NCI-H774 (cell line): ENCODE data around the gene APOA5.

Source experiments
- DNase-seq: peaks from one replicate; lab custom pipeline; 2025; lab: John Stamatoyannopoulos, UW

Gene APOA5

GRCh38 chr11:116797816-116798215 lies 6.1 kb upstream of the APOA5 start:
- no peak for DNase-seq

- DNase-seq = no peak
Measured at GRCh38 chr11:116796548-116796947, 4.9 kb upstream of the APOA5 start.

- DNase-seq = no peak
Measured at GRCh38 chr11:116794851-116795250, 3.2 kb upstream of the APOA5 start.

GRCh38 chr11:116793772-116794097 lies 2.1 kb upstream of the APOA5 start:
- no peak for DNase-seq

GRCh38 chr11:116792869-116793771 lies 1.4 kb upstream of the APOA5 start:
- no peak for DNase-seq

GRCh38 chr11:116792144-116792868 lies 627 bp upstream of the APOA5 start:
- no peak for DNase-seq

GRCh38 chr11:116791002-116791812 lies 472 bp downstream of the APOA5 start:
- DNase-seq = peak; percentile 74

- no peak for DNase-seq
Measured at GRCh38 chr11:116790167-116791001, 1.3 kb downstream of the APOA5 start.

- DNase-seq = no peak
Measured at GRCh38 chr11:116788975-116789374, 2.7 kb downstream of the APOA5 start.

- DNase-seq = no peak
Measured at GRCh38 chr11:116788534-116788933, 3.1 kb downstream of the APOA5 start.

GRCh38 chr11:116787786-116788486 lies 3.7 kb downstream of the APOA5 start, which contains the start of gene ZPR1:
Gene ZPR1, minus strand, starts transcription at chr11:116788023. Its CDS starts 33 bp downstream, at chr11:116787990.
- peak; percentile 77 for DNase-seq

- DNase-seq = no peak
Measured at GRCh38 chr11:116787436-116787785, 4.3 kb downstream of the APOA5 start.

GRCh38 chr11:116786966-116787365 lies 4.7 kb downstream of the APOA5 start:
- no peak for DNase-seq

- no peak for DNase-seq
Measured at GRCh38 chr11:116786326-116786725, 5.4 kb downstream of the APOA5 start.

GRCh38 chr11:116782728-116783127 lies 9.0 kb downstream of the APOA5 start:
- no peak for DNase-seq

- DNase-seq = no peak
Measured at GRCh38 chr11:116778556-116778955, 13.1 kb downstream of the APOA5 start.

GRCh38 chr11:116777056-116777455 lies 14.6 kb downstream of the APOA5 start:
- DNase-seq = no peak

GRCh38 chr11:116776522-116776984 lies 15.1 kb downstream of the APOA5 start:
- DNase-seq = no peak

GRCh38 chr11:116775975-116776374 lies 15.7 kb downstream of the APOA5 start:
- no peak for DNase-seq

- DNase-seq = no peak
Measured at GRCh38 chr11:116774661-116775060, 17.0 kb downstream of the APOA5 start.
